ENCODE data around the gene ACP2. TPM values are rescaled to one million over a fixed set of nuclear protein-coding genes. Genes with fewer than 3 reads are reported as not detected.

ACP2 gene
- total RNA-seq, 2 experiments from 2014 or later = 24.5 to 26.5 TPM

GRCh38 chr11:47229161-47229560 lies 19.5 kb downstream of the ACP2 start:
- Histone ChIP-seq H3K9me2 (ENCODE audit: insufficient read depth, low read length) (no peaks in the 10 kb centered on the region), H3K4me1 (ENCODE audit: insufficient read depth, low read length, poor library complexity, severe bottlenecking) (peaks cover 8% of the 10 kb centered on the region), H2AFZ (ENCODE audit: low read length) (no peak overlapping the region), H3K4me3 (ENCODE audit: low read depth, low read length, poor library complexity, severe bottlenecking) (no peak overlapping the region), H4K20me1 (ENCODE audit: insufficient read depth, low read length) (no peaks in the 10 kb centered on the region), H3K27ac (ENCODE audit: low read depth, low read length, poor library complexity, severe bottlenecking) (no peak overlapping the region), H3K4me2 (ENCODE audit: low read length) (no peak overlapping the region), H3K9me3 (ENCODE audit: low read length) (no peaks in the 10 kb centered on the region), H3K36me3 (ENCODE audit: insufficient read depth, low read length) (no peaks in the 10 kb centered on the region), H3K79me2 (ENCODE audit: insufficient read depth, low read depth, low read length) (no peaks in the 10 kb centered on the region)
- CTCF ChIA-PET (ENCODE audit: unreplicated experiment) = interaction anchor here (1.1 kb wide), 1 partner anchor 20 kb away, joined by 3 read pairs; the partner anchor contains the start of gene ACP2
- POLR2A ChIA-PET = interaction anchor here (0.6 to 0.7 kb wide), 3 partner anchors 75 to 1154 kb away, joined by 3 read pairs; no protein-coding TSS in a partner anchor
- TF ChIP-seq EZH2phosphoT487 (IDR thresholded peaks at IDR 0.05; ENCODE audit: borderline replicate concordance, low read depth, low read length) (no peak), CTCF (conservative IDR thresholded peaks at IDR 0.05; ENCODE audit: low read length) (no peak)
- DNase-seq (ENCODE audit: low spot score) = no peak
- intact Hi-C loops (cut with micrococcal nuclease; ENCODE audit: unreplicated experiment) = no loop called here
- BruUV-seq (replicated peaks) = no TSS peak

GRCh38 chr11:47225552-47226400 lies 22.8 kb downstream of the ACP2 start:
- Histone ChIP-seq H3K79me2 (ENCODE audit: insufficient read depth, low read depth, low read length) (no peaks in the 10 kb centered on the region), H3K9me3 (ENCODE audit: low read length) (no peaks in the 10 kb centered on the region), H2AFZ (ENCODE audit: low read length) (no peak overlapping the region), H3K4me1 (ENCODE audit: insufficient read depth, low read length, poor library complexity, severe bottlenecking) (peaks cover 5% of the 10 kb centered on the region), H3K36me3 (ENCODE audit: insufficient read depth, low read length) (peaks cover 5% of the 10 kb centered on the region; the same call in 1 of the 2 replicates), H3K27ac (ENCODE audit: low read depth, low read length, poor library complexity, severe bottlenecking) (no peak overlapping the region), H3K4me3 (ENCODE audit: low read depth, low read length, poor library complexity, severe bottlenecking) (no peak overlapping the region), H3K9me2 (ENCODE audit: insufficient read depth, low read length) (no peaks in the 10 kb centered on the region), H4K20me1 (ENCODE audit: insufficient read depth, low read length) (no peaks in the 10 kb centered on the region), H3K4me2 (ENCODE audit: low read length) (no peak overlapping the region)
- no TSS peak for BruUV-seq (replicated peaks)
- TF ChIP-seq CTCF (conservative IDR thresholded peaks at IDR 0.05; ENCODE audit: low read length) (no peak), EZH2phosphoT487 (IDR thresholded peaks at IDR 0.05; ENCODE audit: borderline replicate concordance, low read depth, low read length) (no peak)
- DNase-seq (ENCODE audit: low spot score) = no peak
- ChIA-PET CTCF (ENCODE audit: unreplicated experiment) (interaction anchor here (1.1 kb wide), 1 partner anchor 54 kb away, joined by 5 read pairs; no protein-coding TSS in a partner anchor), POLR2A (interaction anchor here (0.6 kb wide), 1 partner anchor 12 kb away, joined by 3 read pairs; no protein-coding TSS in a partner anchor)
- intact Hi-C loops (cut with micrococcal nuclease; ENCODE audit: unreplicated experiment) = no loop called here

GRCh38 chr11:47222696-47223095 lies 25.9 kb downstream of the ACP2 start:
- no peaks in the 10 kb centered on the region for H3K79me2 ChIP-seq (ENCODE audit: insufficient read depth, low read depth, low read length)
- H3K9me3 ChIP-seq (ENCODE audit: low read length) = peaks cover 5% of the 10 kb centered on the region; the same call in 1 of the 2 replicates
- H4K20me1 ChIP-seq (ENCODE audit: insufficient read depth, low read length) = no peaks in the 10 kb centered on the region
- no TSS peak for BruUV-seq (replicated peaks)
- H2AFZ ChIP-seq (ENCODE audit: low read length) = no peak overlapping the region
- no peak overlapping the region for H3K4me3 ChIP-seq (ENCODE audit: low read depth, low read length, poor library complexity, severe bottlenecking)
- ChIA-PET POLR2A (no interaction called here), CTCF (ENCODE audit: unreplicated experiment) (no interaction called here)
- H3K4me1 ChIP-seq (ENCODE audit: insufficient read depth, low read length, poor library complexity, severe bottlenecking) = peaks cover 34% of the 10 kb centered on the region
- H3K27ac ChIP-seq (ENCODE audit: low read depth, low read length, poor library complexity, severe bottlenecking) = no peak overlapping the region
- H3K4me2 ChIP-seq (ENCODE audit: low read length) = no peak overlapping the region
- intact Hi-C loops (cut with micrococcal nuclease; ENCODE audit: unreplicated experiment) = no loop called here
- H3K9me2 ChIP-seq (ENCODE audit: insufficient read depth, low read length) = no peaks in the 10 kb centered on the region
- H3K36me3 ChIP-seq (ENCODE audit: insufficient read depth, low read length) = peaks cover 10% of the 10 kb centered on the region
- TF ChIP-seq CTCF (conservative IDR thresholded peaks at IDR 0.05; ENCODE audit: low read length) (no peak), EZH2phosphoT487 (IDR thresholded peaks at IDR 0.05; ENCODE audit: borderline replicate concordance, low read depth, low read length) (no peak)
- DNase-seq (ENCODE audit: low spot score) = no peak

All from OCI-LY7 (cell line).